ENCODE measurements around the gene CALML3. TPM values are rescaled to one million over a fixed set of nuclear protein-coding genes. Genes with fewer than 3 reads are reported as not detected.

Gene CALML3
- total and polyA plus RNA-seq, 10 of the 15 experiments (the other 5 are each of a cell fraction or from before 2014, with no cell fraction given): not detected

- TF ChIP-seq USF1 (IDR thresholded peaks at IDR 0.05; ENCODE audit: borderline replicate concordance, extremely low read length, insufficient read depth, low read depth, low read length): no peak
- TF ChIP-seq GATAD2B (conservative IDR thresholded peaks at IDR 0.05; ENCODE audit: low read depth): no peak
- TF ChIP-seq RAD51 (IDR thresholded peaks at IDR 0.05): no peak
- TF ChIP-seq CREB1 (IDR thresholded peaks at IDR 0.05; ENCODE audit: low read depth): no peak
- no peak for TF ChIP-seq PRDM15 (CRISPR knock-in tag; IDR thresholded peaks at IDR 0.05)
Measured at GRCh38 chr10:5542100-5542499, 17.3 kb downstream of the CALML3 start (continued).

GRCh38 chr10:5543623-5544022 lies 18.9 kb downstream of the CALML3 start:
- Histone ChIP-seq H3K4me1 (ENCODE audit: control insufficient read depth, insufficient read depth, low read length) (no peaks in the 10 kb centered on the region), H3K4me2 (ENCODE audit: control insufficient read depth, insufficient read depth) (no peak overlapping the region), H3K79me2 (ENCODE audit: control insufficient read depth, insufficient read depth, low read length) (no peaks in the 10 kb centered on the region), H3K27me3 (replicated peaks in 1 of 2; ENCODE audit: control insufficient read depth in 2 of 2, insufficient read depth in 2 of 2, low read length in 1 of 2) (no peaks in the 10 kb centered on the region; a peak in 1 of 4 replicates), H3K9me3 (replicated peaks; ENCODE audit: control insufficient read depth, insufficient read depth, low read length) (peaks cover 2% of the 10 kb centered on the region; the same call in 2 of the 3 replicates), H3K27ac (ENCODE audit: control insufficient read depth, insufficient read depth) (no peak overlapping the region), H3K9ac (ENCODE audit: control insufficient read depth, insufficient read depth, low read length) (no peak overlapping the region), H4K20me1 (ENCODE audit: control insufficient read depth, insufficient read depth) (no peaks in the 10 kb centered on the region), H3K36me3 (ENCODE audit: control insufficient read depth in 2 of 2, insufficient read depth in 2 of 2, low read length in 1 of 2) (no peaks in the 10 kb centered on the region), H3K4me3 (no peak overlapping the region), H2AFZ (ENCODE audit: control insufficient read depth, low read depth, low read length) (no peak overlapping the region)
- no peak for DNase-seq (ENCODE audit: low read depth, low spot score)
- SMC1A ChIA-PET (ENCODE audit: uncharacterized antibody, unreplicated experiment): no interaction called here
- TF ChIP-seq ZNF207 (IDR thresholded peaks at IDR 0.05; ENCODE audit: borderline replicate concordance): no peak
- TF ChIP-seq SREBF2 (IDR thresholded peaks at IDR 0.05; ENCODE audit: low read length): no peak
- WGBS (ENCODE audit: insufficient coverage, insufficient replicate concordance, low lambda C conversion rate, missing lambda C conversion rate): 100% methylated on average over 1 of the region's 1 CpG
- in situ Hi-C loops (cut with MboI): no loop called here
- CTCF ChIA-PET: no interaction called here
- no peak for FAIRE-seq
- intact Hi-C loops (cut with micrococcal nuclease; ENCODE audit: unreplicated experiment): no loop called here
- ATAC-seq: no peak
- RAD21 ChIA-PET (ENCODE audit: unreplicated experiment): no interaction called here
- POLR2A ChIA-PET: no interaction called here
- BruUV-seq (replicated peaks): no TSS peak

All from GM12878 (cell line).